Effector CD8-positive, alpha-beta T cell (primary cell): ENCODE measurements around the gene CST7.
"Not testable (repeated sequence)": the region's sequence is repeated elsewhere in the genome, so short reads cannot be mapped to it uniquely, and the experiment has no call there.

Source experiments
- DNase-seq: peaks from one replicate; lab custom pipeline; 2025; lab: John Stamatoyannopoulos, UW

CST7 gene

DNA sequence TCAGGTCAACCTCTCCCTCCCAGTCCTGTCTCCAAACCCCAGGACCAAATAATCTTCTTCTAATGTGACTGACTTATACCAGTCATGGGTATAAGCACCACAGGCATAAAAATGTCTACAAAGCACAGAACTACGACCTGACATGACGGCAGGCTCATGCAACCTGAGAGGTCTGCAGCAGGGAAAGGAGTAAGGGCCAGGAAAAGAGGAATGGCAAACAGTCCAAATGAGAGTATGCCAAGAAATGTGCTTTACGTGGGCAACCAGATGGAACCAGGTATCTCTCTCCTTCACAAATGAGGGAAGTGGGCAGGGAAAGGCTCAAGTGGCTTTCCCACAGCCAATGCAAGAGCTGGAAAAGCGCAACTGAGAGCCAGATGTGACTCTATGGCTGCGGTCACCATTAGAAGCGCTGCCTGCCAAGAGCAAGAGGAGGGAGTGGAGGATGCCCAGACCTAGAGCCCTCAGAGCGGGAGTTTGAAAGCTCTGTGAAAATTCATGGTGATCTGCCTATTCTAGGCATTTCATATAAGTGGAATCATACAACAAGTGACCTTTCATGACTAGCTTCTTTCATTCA is 37.5 kb downstream of the CST7 start:
- DNase-seq: no peak

DNA sequence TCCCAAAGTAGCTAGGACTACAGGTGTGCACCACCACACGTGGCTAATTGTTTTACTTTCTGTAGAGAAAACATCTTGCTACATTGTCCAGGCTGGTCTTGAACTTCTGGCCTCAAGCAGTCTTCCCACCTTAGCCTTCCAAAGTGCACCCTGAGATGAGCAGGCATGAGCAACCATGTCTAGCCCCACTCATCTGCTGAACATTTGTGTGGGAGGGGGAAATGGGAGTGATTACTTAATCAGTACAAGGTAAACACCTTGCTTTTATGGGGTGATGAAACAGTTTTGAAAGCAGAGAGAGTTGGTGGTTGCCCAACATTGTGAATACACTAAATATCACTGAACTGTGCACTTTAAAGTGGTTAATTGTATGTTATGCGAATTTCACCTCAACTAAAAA is 38.2 kb downstream of the CST7 start:
- DNase-seq: no peak

- no peak for DNase-seq
Measured at GRCh38 chr20:24987873-24988835, 39.1 kb downstream of the CST7 start.

- DNase-seq: no peak
Measured at GRCh38 chr20:24989162-24989561, 40.1 kb downstream of the CST7 start.

- no peak for DNase-seq
Measured at GRCh38 chr20:24990810-24991252, 41.8 kb downstream of the CST7 start.

DNA sequence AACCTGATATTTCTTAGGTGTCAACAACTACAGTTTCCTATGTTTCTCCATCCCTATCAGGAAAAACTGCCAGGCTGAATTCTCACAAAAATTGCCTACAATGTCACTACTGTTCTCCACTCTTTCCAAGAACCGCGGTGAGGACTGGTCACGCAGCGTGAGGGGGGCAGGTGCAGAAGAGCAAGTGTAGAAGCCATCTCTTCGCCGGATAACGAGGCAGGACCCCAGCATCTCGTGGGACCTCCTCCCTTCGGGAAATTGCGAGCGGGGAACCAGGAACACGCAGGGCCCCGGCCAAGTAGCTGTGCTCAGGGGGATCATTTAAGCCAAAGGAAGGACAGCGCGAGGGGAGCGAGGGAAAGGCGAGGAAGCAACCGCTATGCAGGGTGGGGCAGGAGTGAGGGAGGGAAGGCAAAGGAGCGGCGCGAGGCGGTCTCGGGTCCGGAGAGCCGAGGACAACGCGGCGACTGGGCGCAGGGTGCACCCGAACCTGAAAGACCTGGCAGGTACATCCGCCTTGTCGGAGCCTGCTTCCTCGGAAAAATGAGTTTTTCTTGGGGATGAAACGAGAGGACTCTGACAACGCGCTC is 42.9 kb downstream of the CST7 start:
- DNase-seq: no peak

- peak; percentile 88 for DNase-seq
Measured at GRCh38 chr20:24992487-24993205, 43.6 kb downstream of the CST7 start, which contains the start of gene APMAP. TSS of gene APMAP (minus strand) at chr20:24992751. CDS start at chr20:24992688, 63 bp downstream.

DNA sequence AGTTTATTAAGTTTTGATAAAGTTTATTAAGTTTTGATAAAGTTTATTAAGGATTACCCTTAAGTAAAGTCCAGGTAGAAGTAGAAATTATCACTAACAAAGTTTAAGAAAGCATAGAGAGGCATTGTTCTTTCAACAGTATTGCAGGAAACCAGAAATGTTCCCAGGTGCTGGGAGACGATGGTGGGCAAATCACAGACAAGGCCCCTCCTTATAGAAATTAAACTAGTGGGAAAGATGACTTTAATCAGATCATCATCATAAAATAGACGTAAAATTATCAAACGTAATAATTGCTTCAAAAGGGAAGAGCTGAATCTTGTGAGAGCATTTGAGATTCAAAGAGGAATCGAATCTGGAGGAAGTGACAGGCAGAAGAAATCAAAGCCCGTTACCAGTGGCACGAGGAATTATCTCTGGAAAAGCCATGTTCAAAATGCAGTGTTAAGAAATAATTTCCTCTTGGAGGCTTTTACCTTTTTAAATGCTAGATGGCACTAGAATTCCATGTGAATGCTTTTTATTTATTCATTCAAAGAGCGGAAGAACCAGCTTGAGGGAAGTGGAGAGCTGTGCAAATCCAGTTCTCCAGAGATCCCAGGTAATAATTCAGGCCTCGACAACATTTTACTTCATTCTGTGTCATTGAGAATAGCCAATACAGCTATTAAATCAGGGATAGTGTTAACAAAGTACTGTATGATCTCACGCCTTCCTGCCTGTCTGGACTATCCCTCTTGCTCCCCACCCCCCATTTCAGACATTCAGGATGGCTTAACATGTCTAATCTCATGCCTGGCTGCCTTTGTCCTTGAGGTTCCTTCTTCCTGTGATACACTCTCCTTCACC is 44.5 kb downstream of the CST7 start:
- no peak for DNase-seq

GRCh38 chr20:24994186-24994465 is 45.1 kb downstream of the CST7 start:
- no peak for DNase-seq

DNA sequence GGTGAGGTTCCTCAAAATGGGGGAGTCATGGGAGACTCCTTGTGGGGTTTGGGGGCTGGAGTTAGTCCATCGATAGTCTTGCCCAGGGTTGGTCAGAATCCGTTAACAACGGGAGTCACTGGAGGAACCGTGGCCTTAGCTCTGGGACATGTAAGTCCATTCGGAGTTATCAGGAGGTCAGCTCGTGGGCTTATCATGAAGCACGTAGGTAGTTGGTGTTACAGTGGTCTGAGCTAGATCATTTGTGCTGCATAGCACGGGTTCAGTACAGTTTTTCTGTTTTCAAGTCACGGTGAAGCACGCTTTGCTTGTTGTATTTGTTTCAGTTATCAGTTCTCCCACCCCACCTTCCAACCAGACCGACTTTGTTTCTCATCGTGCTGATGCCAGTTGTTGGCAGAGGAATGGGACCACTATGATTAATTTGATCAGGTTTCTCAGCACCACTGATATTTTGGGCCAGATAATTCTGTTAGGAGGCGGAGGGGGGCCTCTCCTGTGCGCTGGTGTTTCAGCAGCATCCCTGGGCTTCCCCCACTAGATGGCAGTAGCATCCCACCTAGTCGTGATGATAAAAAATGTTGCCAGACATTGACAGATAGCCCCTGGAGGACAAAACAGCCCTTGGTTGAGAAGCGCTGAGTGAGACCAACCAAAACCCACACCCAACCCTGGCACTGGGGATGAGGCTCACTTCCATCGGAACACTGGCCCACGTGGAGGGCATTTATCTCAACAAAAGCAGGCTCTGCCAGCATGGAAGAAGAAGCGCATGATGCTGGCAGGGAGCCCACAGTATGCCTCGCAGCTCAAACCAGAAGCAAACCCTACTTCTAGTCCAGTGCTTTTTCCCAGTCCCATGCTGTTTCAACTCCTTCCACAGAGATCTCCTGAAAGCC is 45.6 kb downstream of the CST7 start:
- DNase-seq: peak; percentile 79

GRCh38 chr20:24995741-24996448 is 46.8 kb downstream of the CST7 start:
- no peak for DNase-seq

DNA sequence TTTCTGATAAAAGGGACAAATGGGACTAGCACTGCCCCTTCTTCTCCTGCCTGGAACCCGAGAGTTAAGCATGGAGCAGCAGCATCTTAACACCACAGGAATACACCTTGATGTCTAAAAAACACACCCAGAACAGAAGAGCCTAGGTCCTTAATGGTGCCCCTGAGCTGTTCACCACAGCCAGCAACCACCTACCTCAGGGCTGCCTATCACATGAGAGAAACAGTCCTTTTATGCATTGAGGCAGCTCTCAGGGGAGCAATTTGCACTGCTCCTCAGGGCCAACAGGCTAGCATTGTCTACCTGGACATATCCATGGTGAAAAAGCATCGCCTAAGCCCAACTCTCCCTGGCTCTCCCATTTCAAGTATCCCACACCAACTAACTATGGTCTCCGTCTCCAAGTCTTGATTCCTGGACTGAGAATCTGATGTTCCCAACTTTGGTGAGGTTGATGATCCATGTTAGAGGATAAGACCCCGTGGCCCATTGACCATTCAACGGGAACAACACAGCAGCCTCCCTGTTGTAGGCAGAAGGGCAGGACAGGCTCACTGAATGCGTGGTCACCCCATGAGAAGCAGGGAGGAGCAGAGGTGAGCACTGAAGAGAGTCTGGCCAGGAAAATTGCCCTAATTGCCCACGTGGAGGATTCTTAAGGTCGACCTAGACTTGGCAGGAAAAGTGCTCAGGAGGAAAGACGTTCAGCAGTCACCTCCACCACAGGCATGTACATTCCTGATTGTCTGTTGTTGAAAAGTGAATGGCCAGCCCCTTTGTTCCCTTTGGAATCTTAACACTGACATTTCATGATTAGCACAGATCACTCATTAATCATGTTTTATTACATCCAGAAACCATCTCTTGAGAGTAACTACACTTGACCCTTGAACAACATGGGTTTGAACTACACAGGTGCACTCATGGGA is 47.6 kb downstream of the CST7 start:
- DNase-seq: no peak

DNA sequence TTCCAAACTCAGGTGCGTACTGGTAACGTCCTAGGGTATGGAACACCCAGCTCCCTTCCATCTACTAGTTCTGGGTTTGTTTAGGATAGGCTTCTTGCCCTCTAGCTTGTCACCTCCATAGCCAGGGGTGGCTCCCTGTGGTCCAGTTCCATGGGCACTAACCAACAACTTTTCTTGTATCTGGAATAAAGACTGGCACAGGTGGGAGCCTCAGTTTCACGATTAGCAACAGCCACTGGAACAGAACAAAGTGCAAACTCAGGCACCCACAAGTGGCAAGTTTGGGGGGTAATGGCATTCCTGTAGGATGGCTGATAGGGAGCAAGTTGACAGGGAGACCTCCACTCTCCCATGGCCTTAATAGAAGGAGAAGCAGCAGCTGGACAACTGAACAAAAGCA is 49.1 kb downstream of the CST7 start:
- no peak for DNase-seq

DNA sequence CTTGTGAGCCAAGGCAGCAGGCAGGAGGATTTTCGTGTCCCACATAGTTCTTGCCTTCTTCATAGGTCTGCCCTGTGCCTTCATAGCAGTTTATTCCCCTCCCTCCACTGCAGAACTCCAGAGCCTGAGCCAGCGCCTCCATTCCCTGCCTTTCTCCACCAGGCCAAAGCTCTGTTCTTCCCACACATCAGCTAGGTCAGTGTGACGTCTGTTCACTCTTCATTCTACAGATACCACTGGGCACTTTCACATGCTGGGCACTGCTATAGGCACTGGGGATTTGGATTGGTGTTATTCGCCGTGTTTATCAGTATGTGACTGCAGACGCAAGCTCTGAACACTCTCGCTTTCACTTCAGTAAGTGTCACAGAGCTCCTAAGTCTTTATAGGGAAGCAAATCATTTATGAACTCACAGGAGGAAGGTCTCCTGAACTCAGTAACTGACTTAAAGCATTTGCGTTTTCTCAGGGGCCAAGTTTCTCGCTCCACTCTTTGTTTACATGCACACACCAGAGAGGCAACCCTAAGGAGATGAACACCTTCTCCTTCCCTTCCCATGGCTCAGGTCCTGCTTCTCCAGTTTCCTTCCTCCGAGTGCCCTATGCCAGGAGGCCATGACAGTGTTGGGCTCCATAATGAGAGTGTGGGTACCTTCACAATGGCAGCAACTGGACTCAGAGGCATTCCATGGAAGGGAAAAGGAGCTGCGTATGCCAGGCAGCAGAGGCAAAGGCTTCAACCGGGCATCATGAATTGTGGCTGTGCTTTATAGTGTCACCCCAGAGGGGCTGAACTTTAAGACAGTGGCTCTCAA is 49.8 kb downstream of the CST7 start:
- DNase-seq: no peak

DNA sequence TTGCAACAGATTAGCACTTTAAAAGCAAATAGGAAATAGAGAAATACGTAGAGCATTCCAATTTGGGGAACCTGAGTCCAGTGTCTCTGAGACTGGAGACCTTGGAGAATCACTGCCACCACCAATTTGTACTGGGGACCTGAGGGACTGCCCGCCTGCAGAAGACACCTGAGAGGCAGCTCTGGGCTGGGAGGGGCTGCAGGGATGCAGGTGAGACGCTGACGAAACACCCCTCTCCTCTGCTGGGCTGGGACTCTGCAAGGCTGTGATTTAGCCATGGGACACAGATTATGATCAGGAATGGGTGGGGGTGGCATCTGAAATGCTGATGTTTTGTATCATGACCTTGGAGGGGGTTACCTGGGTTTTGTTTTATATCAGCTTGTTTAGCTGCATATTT is 50.5 kb downstream of the CST7 start:
- DNase-seq: no peak

DNA sequence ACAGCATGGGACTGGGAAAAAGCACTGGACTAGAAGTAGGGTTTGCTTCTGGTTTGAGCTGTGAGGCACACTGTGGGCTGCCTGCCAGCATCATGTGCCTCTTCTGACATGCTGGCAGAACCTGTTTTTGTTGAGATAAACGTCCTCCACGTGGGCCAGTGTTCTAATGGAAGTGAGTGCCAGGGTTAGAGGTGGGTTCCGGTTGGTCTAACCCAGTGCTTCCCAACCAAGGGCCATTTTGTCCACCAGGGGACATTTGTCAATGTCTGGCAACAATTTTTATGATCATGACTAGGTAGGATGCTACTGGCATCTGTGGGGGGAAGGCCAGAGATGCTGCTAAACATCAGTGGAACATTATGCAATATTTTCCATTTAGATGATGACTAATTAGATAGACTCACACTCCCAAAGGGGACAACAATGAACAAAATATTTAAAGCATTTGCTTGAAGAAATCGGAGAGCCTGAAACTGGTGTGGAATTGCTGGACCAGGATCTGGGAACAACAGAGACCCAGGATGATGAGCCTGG is 51.3 kb downstream of the CST7 start:
- no peak for DNase-seq

- not testable (repeated sequence) for DNase-seq
Measured at GRCh38 chr20:25001323-25001722, 52.3 kb downstream of the CST7 start.
